Kidney (tissue), 14 donors: ENCODE results near the gene PADI6. TPM values are rescaled to one million over a fixed set of nuclear protein-coding genes. Genes with fewer than 3 reads are reported as not detected.
A peak's percentile ranks its signal among the peaks of the same experiment; 100 is the strongest.

ENCODE experiments used
- DNase-seq, 5 donors: peaks; one replicate each; pipeline ENCODE4 v3.0.0-alpha.2; 2013 to 2020
- FAIRE-seq: peaks from 2 replicates; lab custom pipeline; 2012; peaks lifted over from hg19 to GRCh38; lab: Jason Lieb, UNC
- H3K27ac ChIP-seq, 2 donors: one replicate each; pipeline ENCODE4 v1.7.0; 2013; ENCODE audit warnings: low read depth in 2 of 2, low read length in 2 of 2, inconsistent platforms in 1 of 2
- H3K27me3 ChIP-seq: one replicate; pipeline ENCODE4 v1.7.1; 2013; ENCODE audit warnings: low read length, inconsistent platforms; ENCODE audit not compliant: control insufficient read depth, insufficient read depth
- H3K36me3 ChIP-seq, 3 donors: one replicate each; pipeline versions ENCODE4 v1.7.0 to v1.7.1; 2013; ENCODE audit warnings: low read length in 3 of 3, control low read depth in 1 of 3, inconsistent platforms in 1 of 3; ENCODE audit not compliant: insufficient read depth in 3 of 3, control insufficient read depth in 2 of 3
- H3K4me1 ChIP-seq, 3 donors: one replicate each; pipeline versions ENCODE4 v1.7.0 to v1.7.1; 2013; ENCODE audit warnings: low read length in 3 of 3, inconsistent platforms in 1 of 3, low read depth in 1 of 3; ENCODE audit not compliant: control insufficient read depth in 2 of 3, insufficient read depth in 2 of 3
- H3K4me3 ChIP-seq, 3 donors: one replicate each; pipeline versions ENCODE4 v1.7.0 to v1.8.1; 2013; ENCODE audit warnings: low read length in 3 of 3, control low read depth in 1 of 3, inconsistent platforms in 1 of 3
- H3K9ac ChIP-seq, 3 donors: one replicate each; pipeline versions ENCODE4 v1.7.0 to v1.7.1; 2013; ENCODE audit warnings: low read length in 3 of 3, control low read depth in 1 of 3, inconsistent platforms in 1 of 3
- H3K9me3 ChIP-seq, 3 donors: one replicate each; pipeline versions ENCODE4 v1.7.0 to v1.7.1; 2013; ENCODE audit warnings: low read length in 3 of 3, control low read depth in 1 of 3, inconsistent platforms in 1 of 3; ENCODE audit not compliant: control insufficient read depth in 2 of 3, insufficient read depth in 1 of 3
- intact Hi-C: fragments of 100-400 bp; cut with DNase I; formaldehyde crosslinking; loops from one replicate; pipeline ENCODE4 v1.11.1; 2022
- polyA plus RNA-seq: library from polyadenylated mRNA; stranded (reverse); fragments of 350-450 nt; fragmentation: Illumina TruSeq; extraction: RNeasy Lipid Tissue Mini Kit (QIAGEN cat#74804); gene quantifications from one replicate; pipeline ENCODE4 v1.2.3, GENCODE V29; 2014; ENCODE audit warnings: low read depth, low replicate concordance; ENCODE audit not compliant: insufficient read depth
- total RNA-seq: library from RNA; stranded (reverse); fragmentation: NEBNext Ultra II Directional; extraction: Animal tissue kit (Norgen Biotek cat#: 25700); gene quantifications from one replicate; pipeline ENCODE4 v1.2.1, GENCODE V29; 2021
- TF ChIP-seq, protein P1 (sequence below): IDR thresholded peaks from 3 replicates; pipeline ENCODE4 v1.5.1; 2012; ENCODE audit warnings: mild to moderate bottlenecking, moderate library complexity, borderline replicate concordance; ENCODE audit not compliant: insufficient read depth; ENCODE audit errors: extremely low read depth
- donor health status: control.
- donor health status: control.
- donor health status: control.
- donor health status: control.
- donor health status: control.
- donor health status: DM: yes; HTN: yes; CAD: no.
- donor health status: Normal renal cell carcinoma (clear cell type).

Gene PADI6
- total and polyA plus RNA-seq, 2 donors from 2014 or later = not detected

DNA sequence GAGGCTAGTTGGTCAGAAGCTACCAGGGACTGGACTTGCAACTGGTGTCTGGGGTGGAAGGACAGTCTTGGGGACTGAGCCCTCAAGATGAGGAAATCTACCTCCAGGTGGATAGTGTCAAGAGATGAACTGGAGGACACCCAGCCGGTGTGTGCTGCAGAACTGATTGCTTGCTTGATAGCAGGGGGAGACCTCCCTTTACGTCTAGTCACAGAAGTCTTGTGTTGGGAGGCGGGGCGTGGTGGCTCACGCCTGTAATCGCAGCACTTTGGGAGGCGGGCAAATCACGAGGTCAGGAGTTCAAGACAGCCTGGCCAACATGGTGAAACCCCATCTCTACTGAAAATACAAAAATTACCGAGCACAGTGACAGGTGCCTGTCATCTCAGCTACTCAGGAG is 62.6 kb downstream of the PADI6 start:
- H3K9me3 ChIP-seq = no peaks in the 10 kb centered on the region
- intact Hi-C loops = no loop called here

DNA sequence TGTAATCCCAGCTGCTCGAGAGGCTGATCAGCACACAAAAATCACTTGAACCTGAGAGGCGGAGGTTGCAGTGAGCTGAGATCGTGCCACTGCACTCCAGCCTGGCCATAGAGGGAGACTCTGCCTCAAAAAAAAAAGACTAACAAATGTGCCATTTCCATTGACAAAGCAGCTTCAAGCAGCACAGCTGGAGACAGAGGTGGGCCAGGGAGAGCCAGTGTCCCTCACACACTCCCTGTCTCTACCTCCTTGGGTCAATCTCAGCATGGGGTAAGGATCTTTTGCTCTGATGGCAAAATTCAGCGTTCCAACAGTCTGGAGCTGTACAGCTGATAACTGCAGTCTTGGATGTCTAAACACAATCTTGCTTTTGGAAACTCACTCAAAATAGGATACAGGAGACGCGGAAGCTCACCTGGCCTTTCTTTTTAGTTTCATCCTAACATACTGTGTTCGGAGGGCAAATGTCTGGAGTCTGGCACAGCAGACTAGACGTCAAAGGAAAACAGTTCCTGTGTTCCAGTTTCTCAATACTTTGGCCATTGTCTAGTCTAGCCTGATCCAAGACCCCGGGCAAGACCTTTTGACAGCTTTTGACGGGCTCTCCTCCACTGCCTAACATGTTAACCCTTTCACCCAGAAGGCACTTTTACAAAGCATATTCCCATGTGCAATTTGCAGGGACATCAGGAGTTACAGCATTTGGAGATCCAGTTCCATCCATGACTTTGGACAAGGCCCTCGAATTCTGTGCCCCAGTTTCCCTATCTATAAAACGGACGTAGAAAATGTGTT is 64.6 kb downstream of the PADI6 start:
- Histone ChIP-seq H3K27ac (no peak overlapping the region), H3K36me3 (peaks cover 0 to 3% (median 0%) of the 10 kb centered on the region in 3 donors), H3K4me3 (peak overlapping the region; percentile 33 to 71 (median 51)), H3K4me1 (peaks cover 0 to 16% (median 13%) of the 10 kb centered on the region in 3 donors), H3K9me3 (no peaks in the 10 kb centered on the region), H3K27me3 (peaks cover 4% of the 10 kb centered on the region), H3K9ac (peak overlapping the region in 1 of 3 donors; percentile 68)
- no peak for DNase-seq
- intact Hi-C loops = no loop called here
- FAIRE-seq = no peak
- TF ChIP-seq, protein P1, sequence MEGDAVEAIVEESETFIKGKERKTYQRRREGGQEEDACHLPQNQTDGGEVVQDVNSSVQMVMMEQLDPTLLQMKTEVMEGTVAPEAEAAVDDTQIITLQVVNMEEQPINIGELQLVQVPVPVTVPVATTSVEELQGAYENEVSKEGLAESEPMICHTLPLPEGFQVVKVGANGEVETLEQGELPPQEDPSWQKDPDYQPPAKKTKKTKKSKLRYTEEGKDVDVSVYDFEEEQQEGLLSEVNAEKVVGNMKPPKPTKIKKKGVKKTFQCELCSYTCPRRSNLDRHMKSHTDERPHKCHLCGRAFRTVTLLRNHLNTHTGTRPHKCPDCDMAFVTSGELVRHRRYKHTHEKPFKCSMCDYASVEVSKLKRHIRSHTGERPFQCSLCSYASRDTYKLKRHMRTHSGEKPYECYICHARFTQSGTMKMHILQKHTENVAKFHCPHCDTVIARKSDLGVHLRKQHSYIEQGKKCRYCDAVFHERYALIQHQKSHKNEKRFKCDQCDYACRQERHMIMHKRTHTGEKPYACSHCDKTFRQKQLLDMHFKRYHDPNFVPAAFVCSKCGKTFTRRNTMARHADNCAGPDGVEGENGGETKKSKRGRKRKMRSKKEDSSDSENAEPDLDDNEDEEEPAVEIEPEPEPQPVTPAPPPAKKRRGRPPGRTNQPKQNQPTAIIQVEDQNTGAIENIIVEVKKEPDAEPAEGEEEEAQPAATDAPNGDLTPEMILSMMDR = no peak

More for the DNA sequence above, 62.6 kb downstream of the PADI6 start:
- no peak for FAIRE-seq
- no peaks in the 10 kb centered on the region for H3K27me3 ChIP-seq
- H3K36me3 ChIP-seq = peaks cover 0 to 3% (median 0%) of the 10 kb centered on the region in 3 donors
- TF ChIP-seq, protein P1 = no peak
- H3K4me1 ChIP-seq = peaks cover 0 to 8% (median 7%) of the 10 kb centered on the region in 3 donors
- H3K27ac ChIP-seq = no peak overlapping the region
- H3K9ac ChIP-seq = no peak overlapping the region
- peak in 1 of 5 donors; percentile 39 for DNase-seq
- no peak overlapping the region for H3K4me3 ChIP-seq

DNA sequence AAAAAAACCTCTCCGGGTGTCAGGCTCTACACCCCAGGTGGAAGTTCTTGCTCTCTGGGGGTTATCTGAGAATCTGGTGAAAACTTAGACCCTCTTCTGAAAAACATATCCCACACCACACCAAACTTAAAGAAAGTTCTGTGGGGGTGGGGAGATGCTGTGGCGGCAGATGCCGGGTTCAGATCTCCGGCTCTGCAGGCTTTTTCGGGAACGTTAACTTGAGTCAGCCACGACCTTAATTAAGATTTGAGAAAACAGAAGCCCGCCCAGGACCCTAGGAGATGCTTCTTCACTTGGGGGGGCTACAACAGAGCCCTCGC is 65.2 kb downstream of the PADI6 start:
- FAIRE-seq = no peak
- Histone ChIP-seq H3K36me3 (peaks cover 0 to 3% (median 0%) of the 10 kb centered on the region in 3 donors), H3K9me3 (no peaks in the 10 kb centered on the region), H3K9ac (peak overlapping the region in 1 of 3 donors; percentile 68), H3K27me3 (peaks cover 4% of the 10 kb centered on the region), H3K4me1 (peaks cover 0 to 19% (median 13%) of the 10 kb centered on the region in 3 donors), H3K27ac (peak overlapping the region in 1 of 2 donors; percentile 14), H3K4me3 (peak overlapping the region; percentile 36 to 71 (median 51))
- DNase-seq = no peak
- TF ChIP-seq, protein P1 = no peak
- intact Hi-C loops = no loop called here
